Superior temporal gyrus (tissue), 1 donor: Measurements from ENCODE around the gene PIEZO2.
"Not testable (repeated sequence)": the region's sequence is repeated elsewhere in the genome, so short reads cannot be mapped to it uniquely, and the experiment has no call there.

ENCODE experiments used
- DNase-seq: peaks from one replicate; pipeline ENCODE4 v3.0.0-alpha.2; 2016; ENCODE audit errors: extremely low spot score

The PIEZO2 gene

DNA sequence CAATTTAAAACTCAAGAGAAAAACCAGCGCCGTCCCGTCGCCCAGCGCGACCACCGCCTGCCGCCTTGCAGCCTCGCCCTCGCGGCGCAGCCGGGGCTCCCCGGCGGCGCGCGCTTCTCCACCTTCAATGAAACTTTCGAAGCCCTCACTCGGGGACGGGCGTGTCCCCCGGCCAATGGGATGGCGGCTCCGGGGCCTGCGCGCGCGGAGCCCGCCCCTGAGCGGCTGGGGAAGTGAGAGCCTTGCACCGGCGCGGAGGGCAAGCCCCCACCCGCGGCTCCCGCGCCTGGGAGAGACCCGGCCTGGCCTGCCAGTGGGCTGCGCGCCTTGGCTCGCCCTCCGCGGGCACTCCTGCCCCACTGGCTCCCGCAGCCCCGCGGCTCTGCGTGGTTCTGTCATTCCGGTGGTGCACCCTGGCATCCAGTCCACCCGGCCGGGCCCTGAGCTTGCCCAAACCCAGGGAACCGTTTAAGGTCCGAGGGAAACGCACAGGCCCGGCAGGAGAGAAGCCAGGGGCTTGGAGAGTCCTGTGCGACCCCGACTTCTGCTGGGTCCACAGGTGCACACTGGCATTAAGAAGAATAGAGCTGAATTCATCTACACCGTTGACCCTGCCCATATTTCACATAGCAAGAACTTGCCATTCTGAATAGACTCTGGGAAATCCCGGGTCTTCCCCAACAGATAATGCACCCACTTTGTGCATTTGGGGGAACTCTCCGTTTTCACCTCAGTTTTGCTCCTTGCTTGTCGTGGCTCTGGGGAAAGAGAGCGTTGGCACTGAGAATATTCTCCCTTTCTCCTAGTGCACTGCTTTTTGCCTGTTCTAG, at the start of gene PIEZO2:
TSS of gene PIEZO2 (minus strand) at position 129 of the 830 bp plus-strand sequence. CDS start 981 bp downstream, outside the sequence.
- peak; percentile 79 for DNase-seq

DNA sequence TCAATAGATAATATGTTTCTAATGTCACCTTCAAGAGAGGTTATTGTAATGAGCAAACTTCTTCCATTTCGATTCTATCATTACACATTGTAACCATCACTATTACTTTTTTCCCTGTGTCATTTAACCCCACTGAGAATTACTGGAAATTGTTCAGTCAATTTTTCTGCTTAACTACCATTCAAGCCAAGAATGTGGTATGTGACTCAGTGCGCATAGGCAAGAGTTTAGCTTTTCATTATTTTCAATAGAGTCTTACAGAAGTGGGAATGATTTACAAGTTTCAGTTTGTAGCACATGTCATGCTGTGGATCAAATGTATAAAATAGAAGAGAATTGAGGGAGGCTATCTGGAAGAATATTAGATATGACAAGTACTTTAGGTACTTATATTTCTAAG, 34.3 kb upstream of the PIEZO2 start:
- no peak for DNase-seq

DNA sequence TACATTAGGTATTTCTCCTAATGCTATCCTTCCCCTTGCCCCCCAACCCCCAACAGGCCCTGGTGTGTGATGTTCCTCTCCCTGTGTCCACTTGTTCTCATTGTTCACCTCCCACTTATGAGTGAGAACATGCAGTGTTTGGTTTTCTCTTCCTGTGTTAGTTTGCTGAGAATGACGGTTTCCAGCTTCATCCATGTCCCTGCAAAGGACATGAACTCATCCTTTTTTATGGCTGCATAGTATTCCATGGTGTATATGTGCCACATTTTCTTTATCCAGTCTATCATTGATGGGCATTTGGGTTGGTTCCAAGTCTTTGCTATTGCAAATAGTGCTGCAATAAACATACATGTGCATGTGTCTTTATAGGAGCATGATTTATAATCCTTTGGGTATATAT, 32.3 kb upstream of the PIEZO2 start:
- DNase-seq = not testable (repeated sequence)

DNA sequence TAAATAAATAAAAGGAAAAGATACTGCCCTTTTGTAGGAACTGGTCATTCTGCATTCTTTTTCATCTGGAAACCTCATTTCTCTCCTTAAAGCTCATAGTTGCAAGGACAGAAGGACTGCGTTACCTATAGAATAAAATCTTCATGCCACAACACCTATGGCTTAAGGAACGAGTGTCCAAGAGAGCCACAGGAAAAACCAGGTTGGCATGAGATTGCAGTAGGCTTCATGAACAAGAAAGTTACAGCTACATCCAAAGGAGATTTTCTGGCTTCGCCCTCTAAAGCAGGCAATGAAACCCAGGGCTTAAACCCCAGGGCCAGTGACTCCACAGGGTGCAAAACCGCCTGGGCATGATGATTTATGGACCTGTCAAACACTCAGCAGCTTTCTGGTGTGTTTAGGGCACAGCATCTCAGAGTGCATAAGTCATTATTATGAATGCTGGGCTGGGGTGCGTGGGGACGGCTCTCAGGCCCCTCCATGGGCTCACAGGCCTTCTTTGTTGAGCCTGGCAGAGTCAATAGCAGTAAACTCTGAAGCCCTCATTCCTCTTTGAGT, 30.7 kb upstream of the PIEZO2 start:
- no peak for DNase-seq

DNA sequence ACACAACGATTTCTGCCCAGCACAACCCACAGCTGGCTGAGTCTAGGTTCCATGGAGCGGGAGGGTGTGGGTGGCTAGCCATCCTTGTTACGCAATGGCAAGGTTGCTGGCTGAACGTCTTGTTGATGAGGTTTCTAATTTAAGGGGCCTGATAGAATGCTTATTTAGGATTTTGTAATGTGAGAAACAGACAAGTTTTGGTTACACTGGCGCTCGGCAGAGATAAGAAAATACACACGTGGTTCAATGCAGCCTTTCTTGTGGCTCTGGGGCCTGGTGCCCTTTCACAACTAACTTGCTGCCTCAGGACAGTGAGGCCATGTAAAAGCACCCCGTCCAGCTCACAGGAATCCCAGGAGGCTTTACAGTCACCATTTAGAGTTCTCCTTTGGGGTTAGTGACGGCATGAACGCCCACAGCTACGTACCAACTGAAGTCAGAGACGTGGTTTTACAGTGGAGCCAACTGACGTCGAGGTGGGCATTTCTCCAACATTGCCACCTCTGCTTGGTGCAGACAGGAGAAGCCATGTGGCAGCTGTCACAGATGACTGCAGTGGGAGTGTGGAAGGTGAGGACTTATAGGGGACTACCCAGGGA, 29.7 kb upstream of the PIEZO2 start:
- DNase-seq = peak; percentile 20

DNA sequence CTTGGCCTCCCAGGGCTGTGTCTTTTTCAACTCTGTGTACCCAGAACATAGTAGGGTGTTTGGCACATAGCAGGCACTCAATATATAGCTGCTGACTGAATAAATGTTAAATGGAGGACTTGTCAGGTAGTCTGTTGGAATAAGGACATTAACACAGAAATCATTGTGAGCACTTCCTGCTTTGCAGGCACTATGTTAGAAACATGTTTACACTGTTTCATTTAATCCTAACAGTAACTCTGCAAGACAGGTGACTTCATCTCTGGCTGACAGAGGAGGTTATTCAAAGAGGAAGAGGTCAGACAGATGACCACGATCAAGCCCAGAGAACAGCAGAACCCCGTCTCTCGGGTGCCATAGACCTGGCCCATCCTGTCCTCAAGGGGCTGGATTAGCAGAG, 28.0 kb upstream of the PIEZO2 start:
- DNase-seq = no peak

DNA sequence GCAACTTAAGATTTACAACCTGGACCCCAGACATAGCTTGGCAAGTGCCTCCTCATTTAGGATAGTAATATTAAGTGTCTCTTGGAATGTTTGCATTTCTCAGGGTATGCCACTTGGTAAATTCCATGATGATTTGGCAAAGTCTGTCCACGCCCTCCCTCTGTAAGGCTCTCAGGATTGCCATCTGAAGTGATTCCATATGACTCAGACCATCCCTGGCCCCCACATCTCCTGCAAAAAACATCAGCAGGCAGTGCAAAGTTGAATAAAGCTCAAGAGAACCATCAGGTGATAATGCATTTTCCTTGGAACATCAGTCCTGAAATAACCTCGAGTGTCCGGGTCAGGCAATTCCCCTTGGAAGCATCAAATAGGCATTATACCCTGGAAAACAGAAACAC, 27.1 kb upstream of the PIEZO2 start:
- DNase-seq = no peak

DNA sequence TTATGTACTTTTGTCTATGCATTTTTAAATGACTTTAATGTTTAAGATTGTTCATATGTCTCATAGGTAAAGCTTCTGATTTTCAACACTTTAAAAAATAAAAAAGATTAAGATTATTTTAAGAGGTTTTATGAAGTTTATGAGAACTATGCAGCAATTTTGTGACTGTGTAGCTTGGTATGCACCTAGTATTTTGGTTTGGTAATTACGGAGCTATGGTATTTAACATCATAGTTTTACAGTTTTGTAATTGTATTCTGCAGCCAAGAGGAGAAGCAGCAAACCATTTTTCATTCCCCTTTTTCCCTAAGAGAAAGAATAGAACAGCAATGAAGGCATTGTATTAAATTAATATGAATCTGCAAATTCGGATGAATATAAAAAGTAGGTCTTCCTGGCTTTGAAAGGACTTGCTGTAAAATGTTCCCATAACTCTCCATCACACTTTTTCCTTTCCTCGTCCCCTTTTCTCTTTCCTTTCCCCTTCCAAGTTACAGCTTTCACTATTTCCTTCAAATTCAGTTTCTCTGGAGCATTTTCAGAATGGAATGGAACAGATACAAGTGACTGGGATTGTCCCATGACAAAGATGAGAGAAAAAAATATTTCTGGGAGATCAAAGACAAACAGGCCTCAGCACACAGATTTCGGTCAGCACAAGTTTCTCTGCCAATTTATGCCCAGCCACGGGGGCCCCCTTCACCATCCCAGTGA, 26.1 kb upstream of the PIEZO2 start:
- no peak for DNase-seq

DNA sequence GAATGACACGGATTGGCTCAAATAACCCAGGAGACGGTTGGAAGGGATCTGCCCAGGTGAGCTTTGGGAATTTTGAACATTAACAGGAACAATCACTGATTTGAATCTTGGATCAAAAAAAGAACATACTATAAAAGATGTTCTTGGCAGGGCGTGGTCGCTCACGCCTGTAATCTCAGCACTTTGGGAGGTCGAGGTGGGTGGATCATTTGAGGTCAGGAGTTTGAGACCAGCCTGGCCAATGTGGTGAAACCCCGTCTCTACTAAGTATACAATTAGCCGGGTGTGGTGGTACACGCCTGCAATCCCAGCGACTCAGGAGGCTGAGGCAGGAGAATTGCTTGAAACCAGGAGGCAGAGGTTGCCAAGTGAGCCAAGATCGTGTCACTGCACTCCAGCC, 24.8 kb upstream of the PIEZO2 start:
- DNase-seq = not testable (repeated sequence)

DNA sequence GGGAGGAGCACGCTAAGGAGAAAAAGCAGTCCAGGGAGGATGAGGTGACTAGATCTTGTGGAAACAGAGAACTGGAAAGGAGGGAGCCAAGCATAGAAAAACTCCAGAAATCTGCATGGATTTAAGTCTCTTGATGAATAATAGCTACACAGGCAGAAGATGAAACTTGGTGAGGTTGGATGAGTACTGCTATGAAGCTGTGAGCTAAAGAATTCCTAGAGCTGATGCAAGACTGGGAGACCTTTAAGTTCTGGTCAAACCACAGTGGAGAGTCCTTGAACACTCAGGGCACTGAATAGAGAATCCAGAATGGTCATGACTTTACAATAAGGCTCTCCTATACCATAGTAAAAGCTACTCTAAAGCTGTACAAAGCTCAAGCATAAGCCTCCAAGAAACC, 18.4 kb upstream of the PIEZO2 start:
- no peak for DNase-seq

DNA sequence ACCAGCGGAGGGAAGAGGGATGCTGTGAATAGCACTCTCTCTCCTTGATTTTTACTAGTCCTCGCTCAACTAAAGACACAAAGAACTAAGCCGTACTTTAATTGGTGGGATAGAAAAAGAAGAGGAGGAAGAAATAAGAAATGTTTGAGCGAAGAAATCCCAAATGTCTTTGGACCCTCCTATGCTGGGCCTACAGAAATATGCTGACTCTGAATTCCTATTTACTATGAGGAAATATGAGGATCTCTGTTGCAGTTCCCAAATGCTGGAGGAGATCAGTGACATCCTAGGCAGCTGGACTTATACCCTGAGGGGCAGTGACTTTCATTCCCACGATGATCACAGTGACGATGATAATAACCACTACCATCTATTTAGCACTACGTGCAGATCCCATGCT, 16.6 kb upstream of the PIEZO2 start:
- DNase-seq = no peak

DNA sequence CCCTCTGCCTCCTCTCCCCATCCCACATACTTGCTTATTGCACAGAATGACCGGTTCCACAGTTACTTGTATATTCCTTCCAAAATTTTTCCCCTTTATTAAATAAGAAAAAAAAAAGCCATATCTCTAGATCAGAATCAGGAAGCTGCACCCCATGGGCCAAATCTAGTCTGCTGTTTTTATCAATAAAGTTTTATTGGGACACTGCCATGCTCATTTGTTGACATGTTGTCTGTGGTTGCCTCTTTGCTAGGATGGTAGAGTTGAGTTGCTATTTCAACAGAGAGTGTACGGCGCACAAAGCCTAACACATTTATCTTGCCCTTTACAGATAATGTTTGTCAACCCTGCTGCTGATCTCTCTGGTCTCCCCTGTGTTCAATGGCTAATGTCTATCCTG, 15.8 kb upstream of the PIEZO2 start:
- DNase-seq = no peak

DNA sequence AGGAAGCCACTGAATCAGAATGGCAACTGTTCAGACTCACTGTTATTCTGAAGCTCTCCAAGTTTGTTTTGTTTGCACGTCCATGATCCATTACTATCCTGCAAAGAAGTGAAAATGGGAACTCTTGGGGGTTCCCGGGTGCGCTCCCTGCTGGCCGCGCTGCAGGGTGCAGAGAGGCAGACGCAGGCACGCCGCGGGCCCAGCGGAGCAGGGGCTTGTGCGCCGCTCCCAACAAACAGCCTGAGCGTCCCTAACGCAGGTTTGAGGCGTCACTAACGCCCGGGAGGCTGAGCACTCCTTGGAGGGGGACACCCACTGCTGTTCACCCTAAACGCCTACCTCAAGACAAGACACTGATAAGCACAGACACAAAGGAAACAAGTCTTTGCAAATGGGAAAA, 14.3 kb upstream of the PIEZO2 start:
- DNase-seq = no peak

DNA sequence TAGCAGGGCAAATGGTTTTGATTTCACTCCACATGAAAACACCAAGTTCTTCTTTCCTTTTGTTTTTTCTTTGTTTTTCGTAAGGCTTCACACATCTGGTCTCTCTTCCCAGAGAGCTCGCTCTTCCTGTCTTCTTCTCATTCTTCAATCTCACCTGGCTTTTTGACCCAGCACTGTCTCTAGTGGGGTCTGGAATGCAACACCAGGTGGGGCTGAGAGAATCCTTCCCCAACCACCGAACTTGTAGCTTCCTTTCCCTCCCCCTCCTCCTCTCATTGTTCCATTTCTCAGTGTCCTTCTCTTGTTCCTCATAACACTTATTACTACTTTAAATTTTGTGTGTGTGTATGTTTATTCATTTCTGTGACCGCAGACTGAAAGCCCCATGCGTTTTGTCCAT, 13.5 kb upstream of the PIEZO2 start:
- DNase-seq = no peak

DNA sequence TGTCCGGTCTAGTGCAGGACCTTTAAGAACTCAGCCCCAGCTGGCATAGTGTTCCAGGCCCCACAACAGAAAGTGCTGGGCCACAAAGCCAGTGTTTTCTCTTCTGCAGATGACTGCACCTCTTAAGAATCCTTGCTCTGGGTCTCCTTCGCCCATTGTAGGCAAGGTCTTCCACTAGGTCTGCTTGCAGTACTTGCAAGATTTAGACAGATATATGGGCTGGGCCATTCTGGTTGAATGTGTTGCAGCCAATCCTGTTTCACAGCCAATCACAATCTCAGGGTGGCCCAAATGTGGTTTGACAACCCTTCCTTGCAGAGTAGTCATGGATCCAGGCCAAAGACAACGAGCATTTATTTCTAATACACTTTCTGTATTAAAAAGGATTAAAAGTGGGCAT, 13.1 kb upstream of the PIEZO2 start:
- no peak for DNase-seq

DNA sequence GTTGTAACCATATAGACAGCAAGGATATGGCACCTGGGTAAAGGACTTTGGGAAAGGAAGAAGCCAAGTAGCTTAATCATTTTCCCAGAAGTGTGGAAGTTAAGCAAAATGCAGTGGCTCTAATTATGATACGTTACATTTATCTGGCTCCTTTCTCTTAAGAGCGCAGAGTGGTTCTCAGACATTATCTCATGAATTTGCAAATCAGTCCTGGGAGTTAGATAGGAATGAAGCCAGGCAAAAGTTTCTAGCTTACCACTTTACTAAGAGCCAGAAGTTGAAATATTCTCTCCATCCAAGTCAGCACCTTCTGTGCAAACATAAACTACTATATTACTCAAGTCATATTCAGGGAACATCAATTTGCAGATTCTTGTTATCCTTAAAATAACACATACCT, 10.9 kb upstream of the PIEZO2 start:
- DNase-seq = no peak

DNA sequence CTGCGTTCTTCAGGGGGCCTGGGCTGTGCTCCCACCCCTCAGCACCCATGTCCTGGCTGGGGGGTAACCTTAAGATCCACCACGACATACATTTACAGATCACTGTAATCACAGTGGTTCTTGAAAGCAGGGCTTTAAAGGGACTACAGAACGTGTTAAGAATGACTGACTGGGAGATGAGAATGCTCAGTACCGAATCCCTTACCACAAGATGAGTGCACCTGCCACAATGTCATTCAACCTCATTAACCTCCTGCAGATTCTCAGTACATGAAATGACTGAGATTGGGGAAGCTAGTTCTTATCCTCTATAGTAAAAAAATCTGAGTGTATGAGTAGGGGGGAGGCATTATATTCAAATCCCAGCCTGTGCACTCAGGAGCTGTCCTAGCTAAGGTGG, 10.5 kb upstream of the PIEZO2 start:
- no peak for DNase-seq

DNA sequence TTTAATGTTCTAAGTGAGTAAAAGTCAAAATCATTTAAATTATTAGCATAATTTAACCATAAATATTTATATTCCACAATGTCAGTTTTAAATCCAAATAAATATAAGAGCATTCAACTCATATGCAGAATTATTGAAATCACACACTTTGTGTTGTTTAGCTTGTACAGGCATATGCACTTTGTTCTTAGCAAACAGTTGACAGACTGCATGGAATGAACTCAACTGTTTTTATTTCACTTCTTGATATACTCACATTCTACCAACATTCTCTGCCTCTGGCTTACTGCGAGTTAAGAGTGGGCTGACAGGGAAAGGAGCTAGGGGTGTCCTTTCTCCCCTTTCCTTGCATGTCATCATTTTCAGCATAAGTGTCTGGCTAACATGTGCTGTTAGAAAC, 7.6 kb upstream of the PIEZO2 start:
- no peak for DNase-seq

DNA sequence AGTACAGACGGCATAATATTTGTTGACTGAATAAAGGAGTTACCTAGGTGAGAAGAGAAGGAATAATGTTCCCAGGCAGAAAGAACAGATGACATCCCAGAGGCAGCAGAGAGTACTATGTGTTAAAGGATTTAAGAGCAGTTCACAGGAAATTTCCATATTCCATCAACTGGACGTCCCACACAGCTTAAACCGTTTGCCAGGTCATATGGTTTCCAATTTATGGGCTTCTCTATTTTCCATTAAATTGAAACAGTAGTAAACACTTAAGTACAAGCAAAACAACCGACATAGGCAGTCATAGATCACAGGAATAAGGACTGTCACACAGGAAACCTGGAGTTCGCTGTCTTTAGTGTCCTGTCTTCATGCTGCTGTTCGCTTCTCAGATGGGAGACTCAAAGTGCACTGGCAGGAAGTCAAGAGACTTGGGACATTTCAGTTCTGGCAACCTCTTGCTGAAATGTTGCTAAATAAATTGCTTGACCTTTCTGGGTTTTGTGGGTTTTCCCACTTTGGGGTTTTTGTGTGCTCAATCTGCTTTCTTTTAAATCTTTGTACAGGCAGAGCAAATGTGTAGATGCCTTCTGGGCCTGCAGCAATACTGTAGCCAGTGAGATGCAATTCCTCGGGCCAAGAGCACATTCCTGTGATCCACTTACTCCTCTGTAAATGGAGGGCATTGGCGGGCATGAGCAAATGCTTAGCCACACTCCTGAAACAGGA, 5.8 kb upstream of the PIEZO2 start:
- DNase-seq = no peak

DNA sequence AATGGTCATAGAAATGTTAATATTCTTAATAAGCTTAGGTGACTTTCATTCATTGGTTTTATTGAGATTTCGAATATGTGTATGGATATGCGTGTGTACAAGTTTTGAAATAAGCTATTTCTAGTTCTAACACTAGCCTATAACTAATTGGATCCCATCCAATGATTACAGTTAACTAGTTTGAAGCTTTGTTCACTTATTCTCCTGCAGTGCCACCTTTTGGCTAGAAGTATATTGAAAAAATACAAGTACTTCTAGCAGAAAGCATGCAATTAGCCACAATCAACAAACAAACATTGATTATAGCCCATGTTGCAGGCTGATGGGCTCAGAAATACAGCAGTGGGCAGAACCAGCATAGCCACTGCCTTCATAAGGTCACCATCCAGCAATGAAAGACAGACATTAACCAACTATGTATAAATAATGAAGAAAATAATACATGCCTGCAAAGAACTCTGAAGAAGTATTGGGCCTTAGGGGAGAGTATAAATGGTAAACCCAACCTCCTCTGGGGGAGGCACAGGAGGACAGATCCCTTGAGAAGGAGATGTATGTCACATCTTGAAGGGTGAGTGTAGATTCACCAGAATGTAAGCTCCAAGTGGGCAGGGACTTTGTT, 5.1 kb upstream of the PIEZO2 start:
- peak; percentile 87 for DNase-seq

DNA sequence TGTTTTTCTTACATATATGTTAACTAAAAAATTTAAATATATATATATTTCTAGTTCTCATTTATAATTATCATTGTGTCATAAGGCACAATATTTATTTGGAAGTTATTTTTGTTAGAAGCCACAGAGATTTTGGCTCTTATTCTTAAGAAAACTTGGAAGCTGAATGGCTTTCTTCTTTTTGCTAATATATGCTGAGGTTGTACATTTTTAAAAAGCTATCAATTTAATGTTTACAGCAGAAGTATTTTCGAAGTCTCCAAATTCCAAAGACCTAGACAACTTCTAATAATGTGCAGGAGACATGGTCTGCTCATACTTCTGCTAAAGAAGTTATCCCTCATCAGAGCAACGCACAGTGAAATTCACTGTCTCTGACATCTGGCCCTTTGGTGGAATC, 3.7 kb upstream of the PIEZO2 start:
- no peak for DNase-seq

DNA sequence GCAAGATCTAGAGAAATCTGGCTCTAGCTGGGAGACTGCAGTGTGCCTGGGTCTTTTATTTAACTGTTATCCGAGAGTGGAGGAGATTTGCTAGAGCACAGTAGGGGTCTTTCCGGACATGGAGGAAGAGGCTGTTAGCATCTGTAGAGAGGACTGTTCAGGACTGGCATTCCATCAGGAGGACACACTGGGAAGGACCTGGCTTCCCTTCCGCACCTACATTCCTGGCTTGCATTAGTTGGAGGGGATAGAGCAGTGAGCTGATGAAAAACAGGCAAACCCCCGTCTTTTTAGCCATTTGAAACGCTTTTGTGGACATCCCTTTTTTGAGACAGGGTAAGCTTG, 874 bp upstream of the PIEZO2 start:
- DNase-seq = no peak
